ENCODE results near the gene NR2F1. TPM values are rescaled to one million over a fixed set of nuclear protein-coding genes. Genes with fewer than 3 reads are reported as not detected.
"Not testable (repeated sequence)": the region's sequence is repeated elsewhere in the genome, so short reads cannot be mapped to it uniquely, and the experiment has no call there.

Gene NR2F1
- total RNA-seq: 42.6 TPM
- long read RNA-seq, transcript NR2F1-206 (3 exons, 3,841 nt): major isoform, 10 of 54 reads
- long read RNA-seq, partial matches to known transcripts: 25 of 54 reads
- long read RNA-seq, other reads (novel, unspliced or antisense): 19 of 54 reads

GRCh38 chr5:93582677-93583438 lies at the start of gene NR2F1:
Gene NR2F1, plus strand, starts transcription at chr5:93583222. Its CDS starts 1,802 bp downstream, at chr5:93585024.
- intact Hi-C loops (cut with DNase I): loop anchor here (10.0 kb wide), 1 partner anchor 332 kb away; no protein-coding TSS in a partner anchor
- peak; percentile 52 for DNase-seq
- peak within 1 kb of the TSS; percentile 80 for H3K27ac ChIP-seq
- H3K9me3 ChIP-seq: no peaks in the 10 kb centered on the region
- peak; percentile 34 to 52 for ATAC-seq
- H3K27me3 ChIP-seq (ENCODE audit: low read depth): peaks cover 77% of the 10 kb centered on the region
- H3K4me1 ChIP-seq: peaks cover 41% of the 10 kb centered on the region
- H3K36me3 ChIP-seq: no peaks in the 10 kb centered on the region
- TF ChIP-seq, protein P1, sequence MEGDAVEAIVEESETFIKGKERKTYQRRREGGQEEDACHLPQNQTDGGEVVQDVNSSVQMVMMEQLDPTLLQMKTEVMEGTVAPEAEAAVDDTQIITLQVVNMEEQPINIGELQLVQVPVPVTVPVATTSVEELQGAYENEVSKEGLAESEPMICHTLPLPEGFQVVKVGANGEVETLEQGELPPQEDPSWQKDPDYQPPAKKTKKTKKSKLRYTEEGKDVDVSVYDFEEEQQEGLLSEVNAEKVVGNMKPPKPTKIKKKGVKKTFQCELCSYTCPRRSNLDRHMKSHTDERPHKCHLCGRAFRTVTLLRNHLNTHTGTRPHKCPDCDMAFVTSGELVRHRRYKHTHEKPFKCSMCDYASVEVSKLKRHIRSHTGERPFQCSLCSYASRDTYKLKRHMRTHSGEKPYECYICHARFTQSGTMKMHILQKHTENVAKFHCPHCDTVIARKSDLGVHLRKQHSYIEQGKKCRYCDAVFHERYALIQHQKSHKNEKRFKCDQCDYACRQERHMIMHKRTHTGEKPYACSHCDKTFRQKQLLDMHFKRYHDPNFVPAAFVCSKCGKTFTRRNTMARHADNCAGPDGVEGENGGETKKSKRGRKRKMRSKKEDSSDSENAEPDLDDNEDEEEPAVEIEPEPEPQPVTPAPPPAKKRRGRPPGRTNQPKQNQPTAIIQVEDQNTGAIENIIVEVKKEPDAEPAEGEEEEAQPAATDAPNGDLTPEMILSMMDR (IDR thresholded peaks at IDR 0.05): no peak
- H3K4me3 ChIP-seq: peak within 1 kb of the TSS; percentile 59

GRCh38 chr5:93545872-93546271 lies 37.1 kb upstream of the NR2F1 start:
- H3K27me3 ChIP-seq (ENCODE audit: low read depth): no peaks in the 10 kb centered on the region
- intact Hi-C loops (cut with DNase I): no loop called here
- no peaks in the 10 kb centered on the region for H3K36me3 ChIP-seq
- no peak overlapping the region for H3K4me3 ChIP-seq
- no peak overlapping the region for H3K27ac ChIP-seq
- H3K9me3 ChIP-seq: no peaks in the 10 kb centered on the region
- ATAC-seq (no peak), DNase-seq (no peak)
- H3K4me1 ChIP-seq: no peaks in the 10 kb centered on the region
- TF ChIP-seq, protein P1 (IDR thresholded peaks at IDR 0.05): no peak

GRCh38 chr5:93549594-93549993 lies 33.4 kb upstream of the NR2F1 start:
- H3K4me3 ChIP-seq; intact Hi-C loops (cut with DNase I); ATAC-seq; DNase-seq; H3K27ac ChIP-seq; H3K4me1 ChIP-seq; H3K27me3 ChIP-seq (ENCODE audit: low read depth); H3K36me3 ChIP-seq; H3K9me3 ChIP-seq: not testable (repeated sequence)

GRCh38 chr5:93557021-93557604 lies 25.9 kb upstream of the NR2F1 start:
- no peak overlapping the region for H3K27ac ChIP-seq
- H3K36me3 ChIP-seq: no peaks in the 10 kb centered on the region
- no peak for ATAC-seq
- no peaks in the 10 kb centered on the region for H3K27me3 ChIP-seq (ENCODE audit: low read depth)
- H3K4me1 ChIP-seq: no peaks in the 10 kb centered on the region
- H3K9me3 ChIP-seq: no peaks in the 10 kb centered on the region
- intact Hi-C loops (cut with DNase I): no loop called here
- DNase-seq: no peak
- no peak overlapping the region for H3K4me3 ChIP-seq
- TF ChIP-seq, protein P1 (IDR thresholded peaks at IDR 0.05): no peak

GRCh38 chr5:93566091-93566490 lies 16.9 kb upstream of the NR2F1 start:
- Histone ChIP-seq H3K9me3 (no peaks in the 10 kb centered on the region), H3K4me1 (peaks cover 8% of the 10 kb centered on the region), H3K4me3 (no peak overlapping the region), H3K27me3 (ENCODE audit: low read depth) (peaks cover 29% of the 10 kb centered on the region), H3K36me3 (peaks cover 5% of the 10 kb centered on the region), H3K27ac (no peak overlapping the region)
- TF ChIP-seq, protein P1 (IDR thresholded peaks at IDR 0.05): no peak
- DNase-seq: no peak
- ATAC-seq: no peak
- intact Hi-C loops (cut with DNase I): no loop called here

DNA sequence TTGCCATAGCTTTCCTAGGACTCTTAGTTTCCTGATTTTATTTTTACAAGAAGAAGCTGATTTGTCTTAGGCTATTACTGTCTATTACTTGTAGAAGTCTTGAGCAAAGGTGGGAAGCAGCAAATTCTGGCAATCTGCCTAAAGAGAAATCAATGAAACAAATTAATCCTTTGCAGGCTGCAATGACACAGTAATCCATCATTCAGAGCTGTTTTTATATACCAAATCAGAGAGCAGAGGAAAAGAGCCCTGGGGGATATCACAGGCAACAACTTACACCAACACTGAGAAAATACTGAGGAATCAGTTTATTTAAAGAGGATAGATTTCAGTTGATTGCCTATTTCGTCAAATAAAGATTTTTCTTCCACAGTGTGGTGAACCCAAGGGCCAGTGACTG lies 15.6 kb upstream of the NR2F1 start:
- H3K36me3 ChIP-seq: peaks cover 5% of the 10 kb centered on the region
- TF ChIP-seq, protein P1 (IDR thresholded peaks at IDR 0.05): no peak
- peaks cover 42% of the 10 kb centered on the region for H3K27me3 ChIP-seq (ENCODE audit: low read depth)
- ATAC-seq (no peak), DNase-seq (no peak)
- peaks cover 19% of the 10 kb centered on the region for H3K4me1 ChIP-seq
- intact Hi-C loops (cut with DNase I): no loop called here
- H3K27ac ChIP-seq: no peak overlapping the region
- no peaks in the 10 kb centered on the region for H3K9me3 ChIP-seq
- no peak overlapping the region for H3K4me3 ChIP-seq
